PC-9 (cell line): ENCODE measurements around the gene ANKRD2.

ENCODE experiments used
- EZH2 ChIP-seq: fragments of 200-600 bp; sonication (generic); IDR thresholded peaks from 2 replicates; pipeline ENCODE4 v1.8.0; 2017; ENCODE audit warnings: antibody characterized with exemption, low read depth
- TF ChIP-seq, protein P1 (sequence below): fragments of 200-600 bp; sonication (generic); conservative IDR thresholded peaks from 2 replicates; pipeline ENCODE4 v1.6.1; 2017; ENCODE audit warnings: mixed run types, antibody characterized with exemption, mild to moderate bottlenecking, moderate library complexity

DNA sequence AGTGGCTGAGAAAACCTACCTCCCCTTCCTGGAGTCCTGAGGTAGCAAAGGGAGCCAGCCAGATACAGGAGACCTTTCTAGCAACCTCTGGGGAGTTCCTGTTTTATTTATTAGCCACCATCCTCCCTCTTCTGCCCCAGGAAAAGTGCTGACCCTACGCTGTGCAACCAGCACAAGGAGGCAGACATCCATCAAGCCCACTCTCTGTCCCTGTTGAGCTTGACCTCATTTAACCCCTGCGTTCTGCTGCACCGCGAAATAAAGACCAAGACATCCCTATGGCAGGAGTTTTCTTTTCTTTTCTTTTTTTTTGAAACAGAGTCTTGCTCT is 25.3 kb upstream of the ANKRD2 start:
- TF ChIP-seq, protein P1, sequence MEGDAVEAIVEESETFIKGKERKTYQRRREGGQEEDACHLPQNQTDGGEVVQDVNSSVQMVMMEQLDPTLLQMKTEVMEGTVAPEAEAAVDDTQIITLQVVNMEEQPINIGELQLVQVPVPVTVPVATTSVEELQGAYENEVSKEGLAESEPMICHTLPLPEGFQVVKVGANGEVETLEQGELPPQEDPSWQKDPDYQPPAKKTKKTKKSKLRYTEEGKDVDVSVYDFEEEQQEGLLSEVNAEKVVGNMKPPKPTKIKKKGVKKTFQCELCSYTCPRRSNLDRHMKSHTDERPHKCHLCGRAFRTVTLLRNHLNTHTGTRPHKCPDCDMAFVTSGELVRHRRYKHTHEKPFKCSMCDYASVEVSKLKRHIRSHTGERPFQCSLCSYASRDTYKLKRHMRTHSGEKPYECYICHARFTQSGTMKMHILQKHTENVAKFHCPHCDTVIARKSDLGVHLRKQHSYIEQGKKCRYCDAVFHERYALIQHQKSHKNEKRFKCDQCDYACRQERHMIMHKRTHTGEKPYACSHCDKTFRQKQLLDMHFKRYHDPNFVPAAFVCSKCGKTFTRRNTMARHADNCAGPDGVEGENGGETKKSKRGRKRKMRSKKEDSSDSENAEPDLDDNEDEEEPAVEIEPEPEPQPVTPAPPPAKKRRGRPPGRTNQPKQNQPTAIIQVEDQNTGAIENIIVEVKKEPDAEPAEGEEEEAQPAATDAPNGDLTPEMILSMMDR, result no peak
- no peak for TF ChIP-seq EZH2
